HG03039 (cell line): Measurements from ENCODE around the gene TMX3.

Experiments
- ATAC-seq: cut with Tn5 transposase; IDR thresholded peaks from one replicate; pipeline ENCODE4 v1.9.1; 2021; ENCODE audit warnings: mild to moderate bottlenecking, moderate library complexity; ENCODE audit not compliant: unreplicated experiment

Gene TMX3

GRCh38 chr18:68713796-68714195 is 1.1 kb downstream of the TMX3 start:
- ATAC-seq = no peak

GRCh38 chr18:68713131-68713530 is 1.8 kb downstream of the TMX3 start:
- ATAC-seq = no peak

- ATAC-seq = no peak
Observed at GRCh38 chr18:68707646-68708045, 7.3 kb downstream of the TMX3 start.

GRCh38 chr18:68705119-68705518 is 9.8 kb downstream of the TMX3 start:
- ATAC-seq = no peak

- ATAC-seq = no peak
Observed at GRCh38 chr18:68703326-68703725, 11.6 kb downstream of the TMX3 start.

- ATAC-seq = no peak
Observed at GRCh38 chr18:68701353-68701752, 13.6 kb downstream of the TMX3 start.

- no peak for ATAC-seq
Observed at GRCh38 chr18:68699043-68699442, 15.9 kb downstream of the TMX3 start.

GRCh38 chr18:68696937-68697336 is 18.0 kb downstream of the TMX3 start:
- no peak for ATAC-seq

GRCh38 chr18:68694316-68694715 is 20.6 kb downstream of the TMX3 start:
- ATAC-seq = no peak

GRCh38 chr18:68693091-68693815 is 21.7 kb downstream of the TMX3 start:
- ATAC-seq = no peak

GRCh38 chr18:68679528-68679927 is 35.4 kb downstream of the TMX3 start:
- ATAC-seq = no peak

GRCh38 chr18:68676913-68677312 is 38.0 kb downstream of the TMX3 start:
- peak; percentile 76 for ATAC-seq

- ATAC-seq = no peak
Observed at GRCh38 chr18:68667121-68667520, 47.8 kb downstream of the TMX3 start.

GRCh38 chr18:68666381-68666780 is 48.5 kb downstream of the TMX3 start:
- no peak for ATAC-seq

GRCh38 chr18:68665628-68666027 is 49.3 kb downstream of the TMX3 start:
- no peak for ATAC-seq

GRCh38 chr18:68662754-68663153 is 52.2 kb downstream of the TMX3 start:
- no peak for ATAC-seq

GRCh38 chr18:68660354-68661183 is 54.3 kb downstream of the TMX3 start:
- no peak for ATAC-seq

- no peak for ATAC-seq
Observed at GRCh38 chr18:68648191-68648590, 66.7 kb downstream of the TMX3 start.

GRCh38 chr18:68642003-68642402 is 72.9 kb downstream of the TMX3 start:
- ATAC-seq = no peak

- no peak for ATAC-seq
Observed at GRCh38 chr18:68640861-68641260, 74.0 kb downstream of the TMX3 start.

- no peak for ATAC-seq
Observed at GRCh38 chr18:68638613-68639012, 76.3 kb downstream of the TMX3 start.

- ATAC-seq = no peak
Observed at GRCh38 chr18:68627812-68628211, 87.1 kb downstream of the TMX3 start.
